ENCODE results near the gene GLCCI1.
"Not testable (repeated sequence)": the region's sequence is repeated elsewhere in the genome, so short reads cannot be mapped to it uniquely, and the experiment has no call there.

The GLCCI1 gene

DNA sequence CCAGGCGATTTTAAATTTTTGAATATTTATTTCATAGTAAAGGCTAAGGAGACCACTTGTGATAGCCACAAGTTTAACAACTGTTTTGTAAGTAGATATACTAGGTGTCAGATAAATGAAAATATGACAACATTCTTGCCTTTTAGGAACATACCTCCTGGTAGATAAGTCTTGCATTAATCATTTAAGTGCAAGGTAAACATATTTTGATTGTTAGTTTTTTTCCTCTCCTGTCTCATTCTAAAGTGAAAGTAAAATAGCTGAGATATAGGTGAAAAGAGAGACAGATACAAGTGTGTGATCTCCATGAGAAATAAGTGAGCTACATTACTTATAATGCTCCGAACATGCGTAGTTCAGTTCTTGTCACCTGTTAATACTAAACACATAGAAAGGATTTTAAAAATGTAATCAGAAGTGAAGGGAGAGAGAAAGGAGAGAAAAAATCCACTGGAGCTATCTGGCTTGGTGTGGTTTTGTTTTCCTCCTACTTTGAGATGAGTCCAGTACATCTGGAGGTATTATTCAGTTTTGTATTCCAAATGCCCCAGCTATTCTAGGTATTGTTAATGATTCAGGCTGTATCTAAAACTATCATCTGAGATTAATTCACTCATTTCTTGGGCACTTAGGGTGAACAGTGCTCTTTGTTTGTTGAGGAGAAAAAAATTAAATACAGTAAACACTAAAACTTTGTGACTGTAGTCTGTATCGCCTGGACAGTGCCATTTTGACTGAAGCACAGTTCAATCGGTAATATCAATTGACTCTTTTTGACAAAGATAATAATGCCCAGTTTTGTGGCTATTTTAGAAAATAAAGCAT, 21.2 kb downstream of the GLCCI1 start:
- DNase-seq (ENCODE audit: low read depth) = no peak

DNA sequence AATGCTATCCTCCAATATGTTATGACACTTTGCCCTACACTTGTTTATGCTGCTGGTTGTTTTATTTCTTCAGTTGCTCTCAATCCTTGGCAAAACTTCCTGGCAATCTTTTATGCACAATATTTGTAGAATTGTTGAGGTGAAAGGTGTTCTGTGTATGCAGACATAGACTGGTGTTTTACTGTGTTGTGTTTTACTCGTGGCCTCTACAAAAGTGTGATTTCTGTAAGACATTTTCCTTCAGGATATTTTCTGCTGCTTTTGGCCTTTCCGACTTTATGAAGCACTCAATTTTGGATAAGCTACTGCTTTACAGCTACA, 21.8 kb downstream of the GLCCI1 start:
- no peak for DNase-seq (ENCODE audit: low read depth)

DNA sequence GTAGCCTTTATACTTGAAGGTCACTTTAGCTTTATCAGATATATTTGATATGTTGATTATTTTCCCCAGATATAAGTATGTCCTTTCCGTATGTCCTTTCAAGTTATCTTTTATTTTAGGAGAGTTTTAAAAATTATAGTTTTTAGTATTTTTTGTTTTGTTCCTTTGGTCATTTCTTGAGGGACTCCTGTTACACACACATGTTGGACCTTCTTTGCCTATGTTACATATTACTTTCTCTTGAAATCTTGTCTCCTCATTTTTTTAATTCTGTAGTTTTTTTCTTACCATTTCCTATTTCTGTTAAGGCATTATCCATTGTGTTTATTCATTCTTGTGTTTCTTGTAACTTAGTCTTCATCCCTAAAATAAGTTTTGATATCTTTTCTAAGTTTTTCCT, 23.9 kb downstream of the GLCCI1 start:
- no peak for DNase-seq (ENCODE audit: low read depth)

DNA sequence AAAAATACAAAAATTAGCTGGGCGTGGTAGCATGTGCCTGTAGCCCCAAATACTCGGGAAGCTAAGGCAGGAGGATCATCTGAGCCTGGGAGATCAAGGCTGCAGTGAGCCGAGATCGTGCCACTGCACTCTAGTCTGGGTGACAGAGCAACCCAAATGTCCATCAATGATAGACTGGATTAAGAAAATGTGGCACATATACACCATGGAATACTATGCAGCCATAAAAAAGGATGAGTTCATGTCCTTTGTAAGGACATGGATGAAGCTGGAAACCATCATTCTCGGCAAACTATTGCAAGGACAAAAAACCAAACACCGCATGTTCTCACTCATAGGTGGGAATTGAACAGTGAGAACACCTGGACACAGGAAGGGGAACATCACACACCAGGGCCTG, 26.8 kb downstream of the GLCCI1 start:
- DNase-seq (ENCODE audit: low read depth) = not testable (repeated sequence)

DNA sequence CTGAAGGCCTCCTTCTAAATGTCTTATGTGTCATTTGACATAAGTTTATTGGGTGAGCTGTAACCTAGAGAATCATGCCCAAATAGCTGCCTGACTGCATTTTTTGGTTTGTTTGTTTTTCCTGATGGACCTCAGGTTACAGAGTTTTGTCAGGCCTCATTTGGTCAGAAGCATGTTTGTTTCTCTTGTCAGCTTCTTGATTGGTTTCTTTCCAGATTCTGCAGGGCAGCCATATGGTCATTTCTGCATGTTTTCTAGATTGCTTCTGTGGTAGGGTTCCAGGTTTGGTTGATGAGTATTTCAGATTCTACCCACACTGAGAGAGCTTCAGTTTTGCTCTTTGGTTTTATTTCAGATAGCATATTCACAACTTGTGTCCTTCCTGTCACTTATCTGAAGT, 28.0 kb downstream of the GLCCI1 start:
- no peak for DNase-seq (ENCODE audit: low read depth)

DNA sequence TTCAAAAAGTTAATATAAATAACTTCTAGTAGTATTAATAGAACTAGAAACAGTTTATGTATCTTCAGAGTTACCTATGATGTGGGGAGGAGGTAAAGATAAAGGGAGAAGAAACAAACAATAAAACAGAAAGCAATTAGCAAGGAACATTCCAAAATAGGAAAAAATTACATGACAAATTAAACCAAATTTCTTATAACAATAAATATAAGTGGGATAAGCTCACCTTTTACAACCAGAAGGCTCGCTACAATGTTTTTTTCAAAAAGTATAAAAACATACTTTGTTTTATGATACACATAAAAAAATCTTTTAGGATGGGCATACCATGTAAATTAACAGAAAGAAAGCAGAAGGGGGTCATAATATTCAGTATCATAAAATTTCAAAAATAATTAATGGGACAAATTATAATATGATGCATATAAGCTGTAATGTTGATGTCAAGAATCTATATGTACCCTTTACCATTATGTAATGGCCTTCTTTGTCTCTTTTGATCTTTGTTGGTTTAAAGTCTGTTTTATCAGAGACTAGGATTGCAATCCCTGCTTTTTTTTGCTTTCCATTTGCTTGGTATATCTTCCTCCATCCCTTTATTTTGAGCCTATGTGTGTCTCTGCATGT, 31.8 kb downstream of the GLCCI1 start:
- no peak for DNase-seq (ENCODE audit: low read depth)

DNA sequence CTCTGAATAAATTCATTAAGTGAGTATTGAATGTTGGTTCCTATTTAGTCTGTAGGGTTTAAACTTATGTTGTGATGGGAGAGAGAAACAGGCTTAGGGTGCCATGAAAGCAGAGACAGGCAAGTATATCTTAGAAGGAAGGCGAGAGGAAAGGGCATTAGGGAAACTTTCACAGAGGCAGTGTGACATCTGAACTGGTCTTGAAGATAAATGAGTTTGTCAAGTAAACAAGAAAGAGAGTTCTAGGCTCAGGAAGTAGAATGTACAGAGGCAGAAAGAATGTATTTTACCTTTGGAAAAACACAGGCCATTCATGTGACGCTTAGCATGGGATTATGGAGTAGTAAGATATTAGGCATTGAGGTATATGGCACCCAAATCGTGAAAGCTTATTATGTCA, 34.5 kb downstream of the GLCCI1 start:
- no peak for DNase-seq (ENCODE audit: low read depth)

DNA sequence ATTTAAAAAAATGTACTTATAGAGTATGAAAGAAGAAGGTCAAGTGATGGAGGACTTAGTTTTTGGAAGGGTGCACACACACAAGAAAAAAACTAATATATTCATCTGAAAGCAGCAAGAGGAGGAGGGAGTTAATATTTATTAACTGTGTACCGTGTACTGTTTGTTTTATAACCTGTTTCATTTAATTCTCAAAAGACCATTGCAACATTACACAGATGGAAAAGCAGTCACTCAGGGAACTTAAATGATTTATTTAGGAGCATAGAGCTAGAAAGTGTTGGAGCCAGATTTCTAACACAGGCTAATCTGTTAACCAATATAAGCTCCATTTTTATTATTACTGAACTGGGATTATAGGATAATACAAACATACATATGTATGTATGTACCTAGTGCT, 36.7 kb downstream of the GLCCI1 start:
- no peak for DNase-seq (ENCODE audit: low read depth)

DNA sequence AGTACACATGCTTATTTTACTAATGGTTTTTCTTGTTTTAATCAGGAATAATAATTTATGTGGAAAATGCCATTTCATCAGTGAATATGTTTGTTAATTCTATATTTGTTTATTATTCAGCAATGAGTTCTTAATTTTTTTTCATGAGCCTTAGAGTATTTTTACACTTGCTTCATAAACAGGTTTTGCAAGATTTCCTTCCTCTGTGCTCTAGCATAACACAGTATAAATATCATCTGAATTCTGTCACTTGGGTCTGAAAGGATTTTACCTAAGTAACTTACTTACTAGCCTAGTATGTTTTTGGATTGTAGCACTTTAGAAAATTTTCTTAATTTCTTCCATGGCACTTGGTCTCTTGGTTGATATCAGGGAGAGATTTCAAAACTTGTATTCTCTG, 45.8 kb downstream of the GLCCI1 start:
- DNase-seq (ENCODE audit: low read depth) = no peak

DNA sequence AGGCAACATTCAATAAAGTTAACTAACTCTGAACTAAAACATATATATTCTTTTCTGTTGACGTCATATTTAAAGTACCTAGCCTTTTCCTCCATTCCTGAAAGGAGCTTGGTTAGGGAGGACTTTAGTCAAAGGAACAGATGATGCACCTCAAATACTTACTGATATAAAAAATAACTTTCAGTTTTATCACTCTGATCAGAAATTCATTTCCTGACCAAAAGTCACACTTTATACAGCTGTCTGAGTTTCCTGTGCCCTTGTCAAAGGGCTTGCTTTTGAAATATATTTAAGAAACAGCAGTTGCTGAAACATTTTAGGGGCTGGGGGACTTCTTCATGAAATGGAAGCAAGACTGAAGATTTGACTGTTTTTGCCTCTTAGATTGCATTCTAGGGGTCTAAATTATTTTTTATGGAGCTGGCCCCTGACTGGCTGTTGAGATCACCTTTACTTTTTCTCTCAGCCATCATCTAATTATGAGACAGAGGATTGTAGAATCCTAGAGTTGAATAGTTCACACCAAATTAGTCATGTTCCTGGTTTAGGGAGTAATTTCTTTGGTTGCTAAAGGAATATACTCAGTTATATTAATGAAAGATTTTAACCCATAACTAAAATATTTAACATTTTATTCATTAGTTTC, 46.6 kb downstream of the GLCCI1 start:
- no peak for DNase-seq (ENCODE audit: low read depth)

DNA sequence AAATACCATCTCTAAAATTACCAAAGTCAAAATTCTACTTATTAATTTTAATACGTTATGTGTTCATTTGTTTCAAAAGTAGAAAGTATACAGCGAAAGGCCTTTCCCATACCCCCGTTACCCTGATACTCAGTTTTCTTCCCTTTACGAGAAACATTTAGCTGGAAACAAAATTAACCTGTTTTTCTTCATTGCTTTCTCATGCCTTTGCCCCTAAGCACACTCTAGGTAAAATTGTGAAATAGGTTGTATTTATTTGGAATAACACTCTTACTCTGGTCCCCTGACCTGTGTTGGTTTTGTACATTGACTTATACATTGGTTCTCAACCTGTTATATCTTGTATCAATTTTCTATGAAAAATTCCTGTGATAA, 47.1 kb downstream of the GLCCI1 start:
- no peak for DNase-seq (ENCODE audit: low read depth)

DNA sequence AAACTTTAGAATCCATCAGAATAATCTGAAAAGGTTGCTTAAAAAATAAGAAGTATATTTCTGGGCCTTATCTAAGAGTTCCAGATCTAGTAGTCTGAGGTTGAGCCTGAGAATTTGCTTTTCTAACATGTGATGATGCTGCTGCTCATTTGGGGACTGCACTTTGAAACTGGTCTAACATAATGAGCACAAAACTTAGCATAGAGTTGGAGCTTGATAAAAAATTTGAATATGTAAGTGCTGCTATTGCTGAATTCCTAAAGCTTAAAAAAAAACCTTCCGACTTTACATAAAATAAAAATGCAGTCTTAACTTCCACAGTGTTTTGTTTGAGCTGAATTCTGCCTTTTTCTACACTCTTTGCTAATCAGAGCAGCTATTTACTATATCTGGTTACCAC, 48.8 kb downstream of the GLCCI1 start:
- no peak for DNase-seq (ENCODE audit: low read depth)

DNA sequence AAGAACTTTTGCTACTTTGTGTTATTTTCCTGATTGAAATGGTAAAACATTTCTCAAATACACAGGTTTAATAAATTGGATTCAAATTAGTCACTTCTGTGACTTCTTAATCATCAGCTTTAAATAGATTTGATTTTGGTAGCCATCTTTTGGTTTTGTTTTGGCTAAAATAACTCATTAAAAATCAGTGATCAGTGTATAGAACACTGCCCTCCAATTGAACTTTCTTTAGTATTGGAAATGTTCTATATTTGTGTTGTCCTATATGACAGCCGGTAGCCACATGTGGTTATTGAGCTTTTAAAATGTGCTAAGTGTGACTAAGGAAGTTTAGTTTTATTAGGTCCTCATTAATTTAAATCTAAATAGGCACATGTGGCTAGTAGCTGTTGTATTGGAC, 50.4 kb downstream of the GLCCI1 start:
- DNase-seq (ENCODE audit: low read depth) = no peak

DNA sequence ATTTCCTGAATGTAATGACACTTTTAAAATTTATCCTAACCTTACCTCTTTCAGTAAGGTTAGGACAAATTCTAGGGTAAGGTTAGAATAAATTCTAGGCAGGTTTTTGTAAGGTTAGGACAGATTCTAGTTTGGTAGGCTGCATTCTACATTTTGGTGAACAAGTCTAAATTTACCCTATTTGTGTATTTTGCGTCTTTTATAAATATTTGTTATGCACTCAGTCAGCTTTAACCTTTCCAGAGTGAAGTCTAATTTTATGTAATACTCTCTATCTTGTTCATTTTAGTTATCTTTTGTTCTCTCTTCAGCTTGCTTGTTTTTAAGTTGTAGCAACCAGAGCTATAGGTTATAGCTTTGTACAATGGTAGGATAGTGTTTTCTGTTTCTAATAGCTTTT, 54.0 kb downstream of the GLCCI1 start:
- DNase-seq (ENCODE audit: low read depth) = no peak

DNA sequence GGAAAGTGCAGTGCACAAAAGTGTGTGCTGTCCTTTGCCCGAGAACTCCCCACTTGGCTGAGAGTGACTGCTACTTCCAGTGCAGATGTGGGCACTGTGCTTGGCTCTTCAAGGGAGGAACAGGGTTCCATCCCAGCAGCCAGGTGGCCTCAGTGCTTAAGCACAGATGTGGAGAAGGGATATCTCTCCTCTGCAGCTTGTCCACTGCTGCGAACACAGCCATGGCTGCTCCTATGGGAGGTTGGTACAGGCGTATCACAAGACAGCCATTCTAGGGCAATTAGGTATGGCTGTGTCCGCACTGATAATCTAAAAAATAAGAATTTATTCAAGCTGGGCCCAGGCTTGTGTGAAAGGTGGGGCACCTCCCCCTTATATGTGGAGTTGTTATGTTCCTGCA, 66.6 kb downstream of the GLCCI1 start:
- no peak for DNase-seq (ENCODE audit: low read depth)

DNA sequence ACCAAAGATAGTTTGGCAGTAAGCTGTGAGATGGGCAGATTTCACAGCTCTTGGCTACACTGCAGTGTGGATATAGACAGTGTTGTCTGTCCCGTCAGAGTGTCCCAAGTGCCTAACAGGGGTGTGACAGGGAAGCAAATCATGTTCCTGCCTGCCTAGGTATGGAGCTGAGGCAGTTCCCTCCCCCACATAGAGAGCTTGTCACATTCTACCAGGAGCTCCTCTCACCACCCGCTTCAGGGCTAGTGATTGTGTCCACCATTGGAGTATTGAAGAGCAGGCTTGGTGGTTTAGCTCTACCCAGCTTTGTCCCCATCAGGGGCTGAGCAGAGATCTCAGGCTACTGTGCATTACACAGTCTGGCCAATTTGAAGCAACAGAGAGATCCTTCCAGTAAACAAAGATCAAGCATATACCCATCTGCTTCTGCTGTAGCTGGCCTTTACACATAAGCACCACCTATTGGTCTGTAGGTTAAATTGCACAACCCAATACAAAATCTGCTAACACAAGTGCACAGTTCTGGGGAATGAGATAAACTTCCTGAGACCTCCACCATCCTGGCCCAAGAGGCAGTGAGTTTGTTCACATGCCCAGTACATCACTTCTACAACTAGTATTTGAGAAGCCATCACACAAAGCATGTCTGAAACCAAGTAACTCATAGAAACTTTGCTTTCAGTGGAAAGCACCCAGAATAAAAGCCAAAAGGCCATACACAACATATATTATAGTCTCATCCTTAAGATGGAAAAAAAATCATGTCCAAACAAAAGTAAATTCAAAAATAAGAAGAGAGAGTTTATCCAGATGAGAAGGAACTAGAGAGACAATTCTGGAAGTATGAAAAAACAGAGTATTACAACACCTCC, 67.3 kb downstream of the GLCCI1 start:
- no peak for DNase-seq (ENCODE audit: low read depth)

DNA sequence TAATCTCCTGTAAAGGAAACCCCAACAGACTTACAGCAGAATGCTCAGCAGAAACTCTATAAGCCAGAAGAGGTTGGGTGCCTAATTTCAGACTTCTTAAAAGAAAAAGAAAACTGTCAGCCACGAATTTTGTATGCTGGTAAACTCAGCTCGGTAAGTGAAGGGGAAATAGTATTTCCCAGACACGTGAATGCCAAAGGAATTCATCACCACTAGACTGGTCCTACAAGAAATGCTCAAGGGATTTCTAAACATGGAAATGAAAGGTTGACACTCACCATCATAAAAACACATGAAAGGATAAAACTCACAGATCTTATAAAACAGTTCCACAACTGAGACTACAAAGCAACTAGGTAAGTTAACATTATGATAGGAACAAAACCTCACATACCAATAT, 68.6 kb downstream of the GLCCI1 start:
- DNase-seq (ENCODE audit: low read depth) = no peak

DNA sequence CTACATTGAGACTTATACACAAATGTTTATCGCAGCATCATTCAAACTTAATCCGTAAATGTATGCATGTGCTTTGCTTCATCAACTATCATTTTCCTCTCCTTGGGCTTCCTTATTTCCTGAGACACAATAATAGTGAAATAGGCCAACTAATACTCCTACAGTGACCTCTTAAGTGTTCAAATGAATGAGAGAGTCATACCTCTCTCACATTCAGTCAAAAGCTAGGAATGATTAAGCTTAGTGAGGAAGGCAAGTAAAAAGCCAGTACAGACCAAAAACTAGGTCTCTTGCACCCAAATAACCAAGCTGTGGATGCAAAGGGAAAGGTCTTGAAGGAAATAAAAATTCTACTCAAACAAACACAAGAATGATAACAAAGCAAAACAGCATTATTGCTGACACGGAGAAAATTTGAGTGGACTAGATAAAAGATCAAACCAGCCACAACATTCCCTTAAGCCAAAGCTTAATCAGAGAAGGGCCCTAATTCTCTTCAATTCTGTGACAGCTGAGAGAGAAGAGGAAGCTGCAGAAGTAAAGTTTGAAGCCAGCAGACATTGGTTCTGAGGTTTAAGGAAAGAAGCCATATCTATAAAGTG, 72.3 kb downstream of the GLCCI1 start:
- DNase-seq (ENCODE audit: low read depth) = no peak

DNA sequence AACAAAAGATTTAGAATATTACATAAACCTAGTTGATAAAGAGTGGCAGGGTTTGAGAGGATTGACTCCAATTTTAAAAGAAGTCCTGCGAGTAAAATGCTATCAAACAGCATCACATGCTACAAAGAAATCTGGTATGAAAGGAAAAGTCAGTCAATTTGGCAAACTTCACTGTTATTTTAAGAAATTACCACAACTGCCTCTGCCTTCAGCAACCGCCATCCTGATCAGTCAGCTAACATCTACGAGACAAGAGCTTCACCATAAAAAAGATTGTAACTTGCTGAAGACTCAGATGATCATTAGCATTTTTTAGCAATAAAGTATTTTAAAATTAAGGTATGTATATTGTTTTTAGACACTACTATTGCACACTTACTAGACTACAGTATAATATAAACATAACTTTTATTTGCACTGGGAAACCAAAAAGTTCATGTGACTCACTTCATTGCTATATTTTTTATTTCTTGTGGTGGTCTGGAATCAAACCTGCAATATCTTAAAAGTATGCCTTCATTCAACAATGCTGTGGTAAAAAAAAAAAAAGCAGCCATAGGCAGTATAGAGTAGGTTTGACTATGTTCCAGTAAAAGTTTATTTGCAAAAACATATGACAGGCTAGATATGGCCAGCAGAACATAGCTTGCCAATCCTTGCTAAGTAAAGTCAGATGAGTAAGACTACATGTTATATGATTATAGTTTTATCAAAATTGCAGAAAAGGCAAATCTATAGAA, 74.4 kb downstream of the GLCCI1 start:
- DNase-seq (ENCODE audit: low read depth) = no peak

DNA sequence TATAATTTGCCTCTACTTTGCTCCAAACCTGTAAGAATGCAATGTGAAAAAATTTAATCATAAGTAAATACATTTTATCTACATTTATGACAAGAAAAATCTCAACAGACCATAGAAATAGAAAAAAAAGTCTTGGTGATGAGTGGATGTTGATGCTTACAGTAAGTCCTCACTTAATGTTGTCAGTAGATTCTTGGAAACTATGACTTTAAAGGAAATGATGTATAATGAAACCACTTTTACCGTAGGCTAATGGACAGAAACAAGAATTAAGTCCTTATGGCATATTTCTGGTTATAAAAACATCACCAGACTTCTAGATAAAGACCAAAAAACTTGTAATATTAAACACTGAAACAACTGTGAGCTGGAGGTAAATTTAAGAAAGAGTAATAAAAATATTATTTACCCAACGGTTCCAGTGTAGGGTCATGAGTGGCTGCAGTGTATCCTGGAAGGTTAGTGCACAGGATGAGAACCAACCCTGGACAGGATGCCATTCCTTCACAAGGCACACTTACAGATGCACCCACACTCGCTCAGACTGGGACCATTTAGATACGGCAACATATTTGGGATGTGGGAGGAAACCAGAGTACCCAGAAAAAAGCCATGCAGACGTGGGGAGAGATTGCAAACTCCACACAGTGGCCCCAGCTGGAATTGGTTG, 76.3 kb downstream of the GLCCI1 start:
- no peak for DNase-seq (ENCODE audit: low read depth)

DNA sequence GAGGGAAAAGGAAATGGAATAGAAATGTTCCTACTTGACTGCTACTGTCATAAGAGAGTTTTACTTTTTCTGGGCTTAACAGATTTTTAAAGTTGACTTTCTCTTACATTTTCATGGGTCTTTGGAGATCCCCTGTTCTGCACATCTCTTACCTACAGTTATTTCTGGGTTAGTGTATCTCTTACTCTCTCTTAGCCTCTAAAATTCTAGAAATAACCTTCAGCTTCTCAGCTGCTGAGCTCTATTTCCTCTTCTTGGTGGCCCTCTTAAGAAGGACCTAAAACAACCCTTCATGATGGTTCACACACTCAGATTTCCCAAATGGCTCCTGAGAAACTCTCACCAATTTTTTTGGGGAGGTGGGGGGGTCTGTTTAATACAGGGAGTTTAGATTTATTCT, 79.5 kb downstream of the GLCCI1 start:
- DNase-seq (ENCODE audit: low read depth) = not testable (repeated sequence)
